CD14-positive monocyte (primary cell): ENCODE results near the gene INTS15. TPM values are rescaled to one million over a fixed set of nuclear protein-coding genes. Genes with fewer than 3 reads are reported as not detected.

Experiments used
- DNase-seq, 3 donors: peaks; one replicate each; pipeline ENCODE4 v3.0.0-alpha.2; 2011 to 2022
- H2AFZ ChIP-seq: 2 replicates; pipeline ENCODE4 v1.6.0; 2012; ENCODE audit warnings: mild to moderate bottlenecking, low read depth, low read length, inconsistent platforms; ENCODE audit not compliant: insufficient read depth, poor library complexity, severe bottlenecking
- H3K27ac ChIP-seq, 2 donors: 1 replicate in 1 of 2; 2 replicates in 1 of 2; pipeline ENCODE4 v1.5.1; 2012 to 2013; ENCODE audit warnings: low read length in 2 of 2, control low read depth in 1 of 2, inconsistent platforms in 1 of 2, low read depth in 1 of 2, mild to moderate bottlenecking in 1 of 2
- H3K27me3 ChIP-seq, 2 donors: one replicate each; pipeline versions ENCODE4 v1.6.0 to v1.6.1; 2011 to 2013; ENCODE audit warnings: low read length in 2 of 2; ENCODE audit not compliant: control insufficient read depth in 2 of 2, insufficient read depth in 2 of 2
- H3K36me3 ChIP-seq, 2 donors: replicated peaks in 1 of 2; 1 replicate in 1 of 2; 2 replicates in 1 of 2; pipeline versions ENCODE4 v1.5.1 to v1.6.1; 2012 to 2013; ENCODE audit warnings: low read length in 2 of 2, control low read depth in 1 of 2, inconsistent platforms in 1 of 2, mild to moderate bottlenecking in 1 of 2; ENCODE audit not compliant: insufficient read depth in 2 of 2, control insufficient read depth in 1 of 2
- H3K4me1 ChIP-seq, 2 donors: 1 replicate in 1 of 2; 2 replicates in 1 of 2; pipeline versions ENCODE4 v1.5.1 to v1.6.1; 2012 to 2013; ENCODE audit warnings: low read length in 2 of 2, control low read depth in 1 of 2, inconsistent platforms in 1 of 2, mild to moderate bottlenecking in 1 of 2, moderate library complexity in 1 of 2; ENCODE audit not compliant: insufficient read depth in 2 of 2, control insufficient read depth in 1 of 2
- H3K4me2 ChIP-seq: replicated peaks from 2 replicates; pipeline ENCODE3; 2012; ENCODE audit warnings: low read length, moderate library complexity, mild to moderate bottlenecking; ENCODE audit not compliant: poor library complexity, severe bottlenecking; ENCODE audit errors: extremely low read depth
- H3K4me3 ChIP-seq, 3 experiments: fragments of 200-600 bp in 1 of 3; sonication (generic) in 1 of 3; replicated peaks in 1 of 3; 1 replicate in 2 of 3; 2 replicates in 1 of 3; pipeline ENCODE4 v1.5.1; 2011 to 2013; ENCODE audit warnings: low read length in 3 of 3, mild to moderate bottlenecking in 3 of 3, control low read depth in 2 of 3, low read depth in 2 of 3, inconsistent platforms in 1 of 3, moderate library complexity in 1 of 3
- H3K79me2 ChIP-seq: 2 replicates; pipeline ENCODE4 v1.6.0; 2012; ENCODE audit warnings: mild to moderate bottlenecking, control low read depth, inconsistent platforms, low read length, moderate library complexity; ENCODE audit not compliant: insufficient read depth
- H3K9ac ChIP-seq: 2 replicates; pipeline ENCODE4 v1.6.0; 2017; ENCODE audit warnings: low read length, mild to moderate bottlenecking; ENCODE audit not compliant: insufficient read depth, poor library complexity, severe bottlenecking
- H3K9me3 ChIP-seq, 2 donors: replicated peaks in 1 of 2; 1 replicate in 1 of 2; 2 replicates in 1 of 2; pipeline versions ENCODE4 v1.5.1 to v1.6.1; 2012 to 2013; ENCODE audit warnings: low read length in 2 of 2, control low read depth in 1 of 2; ENCODE audit not compliant: control insufficient read depth in 1 of 2, insufficient read depth in 1 of 2
- H4K20me1 ChIP-seq: 2 replicates; pipeline ENCODE4 v1.6.0; 2012; ENCODE audit warnings: mild to moderate bottlenecking, low read length, control low read depth, moderate library complexity; ENCODE audit not compliant: insufficient read depth
- H3K27ac Mint-ChIP-seq, 7 donors: one replicate each; pipeline ENCODE4 v1.8.0; 2020; ENCODE audit warnings: mild to moderate bottlenecking in 7 of 7, mixed read lengths in 7 of 7, moderate library complexity in 6 of 7, inconsistent platforms in 2 of 7
- H3K27me3 Mint-ChIP-seq, 3 donors: one replicate each; pipeline ENCODE4 v1.8.0; 2021 to 2022; ENCODE audit warnings: low read depth in 3 of 3, mild to moderate bottlenecking in 3 of 3, mixed read lengths in 3 of 3, moderate library complexity in 3 of 3, inconsistent platforms in 1 of 3
- H3K36me3 Mint-ChIP-seq, 2 donors: one replicate each; pipeline ENCODE4 v1.8.0; 2020; ENCODE audit warnings: mixed read lengths in 2 of 2, inconsistent platforms in 1 of 2, mild to moderate bottlenecking in 1 of 2
- H3K4me1 Mint-ChIP-seq: one replicate; pipeline ENCODE4 v1.8.0; 2020; ENCODE audit warnings: mild to moderate bottlenecking, mixed read lengths
- H3K4me3 Mint-ChIP-seq, 2 donors: one replicate each; pipeline ENCODE4 v1.8.0; 2020; ENCODE audit warnings: mild to moderate bottlenecking in 2 of 2, mixed read lengths in 2 of 2, moderate library complexity in 1 of 2
- H3K9me3 Mint-ChIP-seq, 7 donors: one replicate each; pipeline ENCODE4 v1.8.0; 2020 to 2022; ENCODE audit warnings: mixed read lengths in 7 of 7, mild to moderate bottlenecking in 6 of 7, moderate library complexity in 6 of 7, inconsistent platforms in 2 of 7
- WGBS: methylation state at CpG from one replicate; pipeline ENCODE4 v1.1.5; 2013; ENCODE audit warnings: missing lambda C conversion rate; ENCODE audit not compliant: insufficient coverage; 5-methylcytosine and 5-hydroxymethylcytosine counted together
- intact Hi-C, 2 donors: fragments of 100-400 bp; cut with micrococcal nuclease; formaldehyde crosslinking; loops; one replicate each; pipeline versions ENCODE4 v1.15.0 to v1.15.1; 2023
- polyA plus RNA-seq, 3 donors: library from polyadenylated mRNA; depleted of rRNA in 1 of 3; unstranded in 2 of 3; stranded (reverse) in 1 of 3; fragments of 300-500 nt in 2 of 3; fragments of >200 nt in 1 of 3; fragmentation: Illumina TruSeq in 2 of 3; gene quantifications; 1 replicate in 2 of 3; 2 replicates in 1 of 3; pipeline ENCODE4 v1.2.3, GENCODE V29; 2012 to 2021
- TF ChIP-seq, protein P1 (sequence below): fragments of 200-600 bp; IDR thresholded peaks from one replicate; pipeline ENCODE4 v1.8.0; 2022; ENCODE audit warnings: antibody characterized with exemption, mild to moderate bottlenecking

The INTS15 gene
- polyA plus RNA-seq, 3 donors = 16.9 to 32.7 (median 17.2) TPM

DNA sequence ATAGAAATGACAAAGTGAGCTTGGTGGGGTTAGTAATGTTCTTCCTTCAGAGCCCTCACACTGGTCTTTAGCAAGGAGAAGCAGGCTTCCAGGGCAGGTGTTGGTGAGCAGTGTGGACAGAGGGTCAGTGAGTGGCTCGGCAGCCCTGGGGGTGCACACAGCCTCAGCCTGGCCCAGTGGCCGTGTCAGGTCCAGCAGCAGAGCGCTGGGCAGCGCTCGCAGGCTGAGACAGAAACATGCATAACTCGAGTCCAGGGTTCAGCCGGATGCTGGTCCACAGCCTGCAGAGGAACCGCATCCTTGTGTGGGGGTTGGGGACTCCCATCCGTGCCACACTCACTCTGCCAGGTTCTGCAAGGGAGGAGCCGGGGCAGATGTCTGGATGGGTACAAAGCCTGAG, 14.6 kb downstream of the INTS15 start:
- H3K9me3 ChIP-seq = no peaks in the 10 kb centered on the region
- peaks cover 61 to 79% of the 10 kb centered on the region in 2 donors for H3K36me3 ChIP-seq
- H4K20me1 ChIP-seq = peaks cover 13% of the 10 kb centered on the region
- H3K4me3 Mint-ChIP-seq = no peak overlapping the region
- 100% methylated on average over 8 of the region's 10 CpGs for WGBS
- H3K9ac ChIP-seq = no peak overlapping the region
- peaks cover 0 to 2% (median 0%) of the 10 kb centered on the region in 7 donors for H3K9me3 Mint-ChIP-seq
- H3K4me1 Mint-ChIP-seq = no peaks in the 10 kb centered on the region
- H3K79me2 ChIP-seq = no peaks in the 10 kb centered on the region
- intact Hi-C loops = no loop called here
- H3K27ac ChIP-seq = no peak overlapping the region
- no peaks in the 10 kb centered on the region for H3K27me3 ChIP-seq
- H3K4me1 ChIP-seq = no peaks in the 10 kb centered on the region
- no peak overlapping the region for H2AFZ ChIP-seq
- H3K4me2 ChIP-seq = no peak overlapping the region
- H3K4me3 ChIP-seq = no peak overlapping the region
- TF ChIP-seq, protein P1, sequence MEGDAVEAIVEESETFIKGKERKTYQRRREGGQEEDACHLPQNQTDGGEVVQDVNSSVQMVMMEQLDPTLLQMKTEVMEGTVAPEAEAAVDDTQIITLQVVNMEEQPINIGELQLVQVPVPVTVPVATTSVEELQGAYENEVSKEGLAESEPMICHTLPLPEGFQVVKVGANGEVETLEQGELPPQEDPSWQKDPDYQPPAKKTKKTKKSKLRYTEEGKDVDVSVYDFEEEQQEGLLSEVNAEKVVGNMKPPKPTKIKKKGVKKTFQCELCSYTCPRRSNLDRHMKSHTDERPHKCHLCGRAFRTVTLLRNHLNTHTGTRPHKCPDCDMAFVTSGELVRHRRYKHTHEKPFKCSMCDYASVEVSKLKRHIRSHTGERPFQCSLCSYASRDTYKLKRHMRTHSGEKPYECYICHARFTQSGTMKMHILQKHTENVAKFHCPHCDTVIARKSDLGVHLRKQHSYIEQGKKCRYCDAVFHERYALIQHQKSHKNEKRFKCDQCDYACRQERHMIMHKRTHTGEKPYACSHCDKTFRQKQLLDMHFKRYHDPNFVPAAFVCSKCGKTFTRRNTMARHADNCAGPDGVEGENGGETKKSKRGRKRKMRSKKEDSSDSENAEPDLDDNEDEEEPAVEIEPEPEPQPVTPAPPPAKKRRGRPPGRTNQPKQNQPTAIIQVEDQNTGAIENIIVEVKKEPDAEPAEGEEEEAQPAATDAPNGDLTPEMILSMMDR = no peak
- H3K27ac Mint-ChIP-seq = peak overlapping the region in 1 of 7 donors; percentile 72
- no peaks in the 10 kb centered on the region for H3K27me3 Mint-ChIP-seq
- DNase-seq = no peak
- peaks cover 54 to 88% of the 10 kb centered on the region in 2 donors for H3K36me3 Mint-ChIP-seq

DNA sequence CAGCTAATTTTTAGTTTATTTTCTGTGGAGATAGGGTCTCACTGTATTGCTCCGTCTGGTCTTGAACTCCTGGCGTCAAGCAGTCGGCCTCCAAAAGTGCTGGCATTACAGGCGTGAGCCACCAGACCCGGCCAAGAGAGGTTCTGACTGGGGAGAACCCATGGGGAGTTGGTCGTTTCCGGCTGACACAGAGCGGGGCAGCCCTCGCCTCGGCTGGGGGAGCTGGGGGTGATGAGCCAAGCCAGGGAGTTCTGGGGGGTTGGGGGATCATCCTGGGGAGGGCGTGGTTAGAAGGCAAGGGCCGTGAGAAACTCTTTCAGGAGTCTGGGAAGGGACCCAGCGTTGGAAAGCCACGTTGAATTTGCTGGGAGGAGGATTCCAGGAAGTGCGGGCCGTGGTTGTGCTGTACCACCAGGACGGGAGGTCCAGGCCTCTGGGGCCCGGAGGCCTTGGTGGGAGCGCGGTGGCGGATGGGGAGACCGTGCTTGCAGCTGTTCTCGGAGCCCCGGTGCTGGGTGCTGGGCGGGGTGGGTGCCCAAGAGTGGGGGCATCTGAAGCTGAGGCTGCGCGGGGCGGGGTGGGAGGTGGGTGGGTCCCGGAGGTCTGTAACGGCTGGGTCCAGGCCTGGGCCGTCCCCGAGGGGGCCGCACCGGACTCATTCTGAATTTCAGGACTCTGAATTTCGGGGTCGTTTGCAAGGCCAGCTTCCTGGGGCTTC, 17.2 kb downstream of the INTS15 start:
- no peak overlapping the region for H3K27ac Mint-ChIP-seq
- H3K36me3 Mint-ChIP-seq = peaks cover 44 to 68% of the 10 kb centered on the region in 2 donors
- TF ChIP-seq, protein P1 = no peak
- 95% methylated on average over 33 of the region's 36 CpGs for WGBS
- peaks cover 44 to 67% of the 10 kb centered on the region in 2 donors for H3K36me3 ChIP-seq
- intact Hi-C loops = no loop called here
- H3K27me3 ChIP-seq = no peaks in the 10 kb centered on the region
- no peaks in the 10 kb centered on the region for H3K9me3 ChIP-seq
- H3K4me1 ChIP-seq = no peaks in the 10 kb centered on the region
- peaks cover 0 to 2% (median 0%) of the 10 kb centered on the region in 7 donors for H3K9me3 Mint-ChIP-seq
- H3K4me2 ChIP-seq = no peak overlapping the region
- peaks cover 0 to 5% (median 2%) of the 10 kb centered on the region in 3 donors for H3K27me3 Mint-ChIP-seq
- no peak overlapping the region for H3K4me3 Mint-ChIP-seq
- no peak overlapping the region for H3K4me3 ChIP-seq
- H3K4me1 Mint-ChIP-seq = peaks cover 5% of the 10 kb centered on the region
- DNase-seq = no peak
- no peak overlapping the region for H2AFZ ChIP-seq
- no peaks in the 10 kb centered on the region for H3K79me2 ChIP-seq
- peaks cover 5% of the 10 kb centered on the region for H4K20me1 ChIP-seq
- no peak overlapping the region for H3K9ac ChIP-seq
- H3K27ac ChIP-seq = no peak overlapping the region
